ENCODE data around the gene ASB10. TPM values are rescaled to one million over a fixed set of nuclear protein-coding genes. Genes with fewer than 3 reads are reported as not detected.

Gene ASB10
- total and polyA plus RNA-seq, 4 donors, result not detected

GRCh38 chr7:151148319-151149259 is 38.5 kb downstream of the ASB10 start:
- no peaks in the 10 kb centered on the region for H3K9me3 ChIP-seq (ENCODE audit: control insufficient read depth in 4 of 4, insufficient read depth in 3 of 4, low read length in 3 of 4)
- DNase-seq, result no peak
- H3K27me3 ChIP-seq (ENCODE audit: control insufficient read depth in 3 of 3, insufficient read depth in 3 of 3, low read length in 2 of 3), result peaks cover 0 to 13% (median 10%) of the 10 kb centered on the region in 3 donors
- no peak for ATAC-seq (ENCODE audit: insufficient read depth, low FRiP score)
- no peak for TF ChIP-seq CTCF (IDR thresholded peaks at IDR 0.05; ENCODE audit: control extremely low read depth, extremely low read depth)
- WGBS, 2 donors, result 52 to 62% methylated on average over 22 of the region's 22 CpGs
- H3K27ac ChIP-seq (ENCODE audit: low read depth in 1 of 2, low read length in 1 of 2), result no peak overlapping the region
- peaks cover 5 to 11% (median 9%) of the 10 kb centered on the region in 4 donors for H3K36me3 ChIP-seq (ENCODE audit: control insufficient read depth in 4 of 4, insufficient read depth in 4 of 4, low read length in 4 of 4)
- no peaks in the 10 kb centered on the region for H3K4me1 ChIP-seq (ENCODE audit: control insufficient read depth in 5 of 5, insufficient read depth in 5 of 5, low read length in 5 of 5)
- H3K9ac ChIP-seq (ENCODE audit: insufficient read depth in 1 of 2, low read length in 2 of 2), result no peak overlapping the region
- H3K4me3 ChIP-seq, result no peak overlapping the region

DNA sequence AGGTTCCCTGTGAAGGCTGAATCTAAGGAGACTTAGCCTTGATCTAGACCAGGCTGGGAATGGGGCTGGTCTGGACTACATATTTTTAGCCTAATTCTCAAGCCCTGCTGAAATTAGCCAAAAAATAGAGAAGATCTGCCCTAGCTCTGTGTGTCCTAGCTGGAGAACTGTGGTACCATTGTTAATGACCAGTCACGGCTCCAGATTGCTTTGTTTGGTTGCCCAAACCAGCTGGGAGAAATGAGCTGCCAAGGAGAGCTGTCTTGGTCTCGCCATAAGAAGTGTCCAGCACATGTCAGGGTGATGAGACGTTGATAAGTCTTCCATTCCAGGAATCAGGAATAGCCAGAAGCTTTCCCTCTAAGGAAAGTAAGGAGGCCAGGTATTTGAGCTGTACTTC is 40.3 kb downstream of the ASB10 start:
- no peak overlapping the region for H3K4me3 ChIP-seq
- no peak overlapping the region for H3K9ac ChIP-seq (ENCODE audit: insufficient read depth in 1 of 2, low read length in 2 of 2)
- peaks cover 5 to 27% (median 17%) of the 10 kb centered on the region in 4 donors for H3K36me3 ChIP-seq (ENCODE audit: control insufficient read depth in 4 of 4, insufficient read depth in 4 of 4, low read length in 4 of 4)
- no peaks in the 10 kb centered on the region for H3K9me3 ChIP-seq (ENCODE audit: control insufficient read depth in 4 of 4, insufficient read depth in 3 of 4, low read length in 3 of 4)
- ATAC-seq (ENCODE audit: insufficient read depth, low FRiP score) (no peak), DNase-seq (no peak)
- no peak for TF ChIP-seq CTCF (IDR thresholded peaks at IDR 0.05; ENCODE audit: control extremely low read depth, extremely low read depth)
- no peak overlapping the region for H3K27ac ChIP-seq (ENCODE audit: low read depth in 1 of 2, low read length in 1 of 2)
- 74 to 86% methylated on average over 3 of the region's 3 CpGs for WGBS, 2 donors
- peaks cover 0 to 7% (median 0%) of the 10 kb centered on the region in 5 donors for H3K4me1 ChIP-seq (ENCODE audit: control insufficient read depth in 5 of 5, insufficient read depth in 5 of 5, low read length in 5 of 5)
- peaks cover 0 to 6% (median 2%) of the 10 kb centered on the region in 3 donors for H3K27me3 ChIP-seq (ENCODE audit: control insufficient read depth in 3 of 3, insufficient read depth in 3 of 3, low read length in 2 of 3)

GRCh38 chr7:151144387-151144786 is 42.7 kb downstream of the ASB10 start:
- no peak overlapping the region for H3K9ac ChIP-seq (ENCODE audit: insufficient read depth in 1 of 2, low read length in 2 of 2)
- no peak overlapping the region for H3K4me3 ChIP-seq
- H3K27ac ChIP-seq (ENCODE audit: low read depth in 1 of 2, low read length in 1 of 2), result no peak overlapping the region
- no peak for TF ChIP-seq CTCF (IDR thresholded peaks at IDR 0.05; ENCODE audit: control extremely low read depth, extremely low read depth)
- ATAC-seq (ENCODE audit: insufficient read depth, low FRiP score), result no peak
- DNase-seq, result no peak
- H3K9me3 ChIP-seq (ENCODE audit: control insufficient read depth in 4 of 4, insufficient read depth in 3 of 4, low read length in 3 of 4), result no peaks in the 10 kb centered on the region
- WGBS, 2 donors, result 97% methylated on average over 7 of the region's 7 CpGs
- H3K36me3 ChIP-seq (ENCODE audit: control insufficient read depth in 4 of 4, insufficient read depth in 4 of 4, low read length in 4 of 4), result peaks cover 5 to 42% (median 25%) of the 10 kb centered on the region in 4 donors
- H3K27me3 ChIP-seq (ENCODE audit: control insufficient read depth in 3 of 3, insufficient read depth in 3 of 3, low read length in 2 of 3), result no peaks in the 10 kb centered on the region
- peaks cover 0 to 7% (median 0%) of the 10 kb centered on the region in 5 donors for H3K4me1 ChIP-seq (ENCODE audit: control insufficient read depth in 5 of 5, insufficient read depth in 5 of 5, low read length in 5 of 5)
